Muscle of back (tissue), 11 donors: Measurements from ENCODE around the gene HMX1. TPM values are rescaled to one million over a fixed set of nuclear protein-coding genes. Genes with fewer than 3 reads are reported as not detected.
A peak's percentile ranks its signal among the peaks of the same experiment; 100 is the strongest.

Experiments used
- DNase-seq, 3 donors: peaks; one replicate each; pipeline versions ENCODE4 v3.0.0 to v3.0.0-alpha.2; 2013
- polyA plus RNA-seq, 10 donors: library from polyadenylated mRNA; unstranded; fragments of 120-200 nt; gene quantifications; one replicate each; pipeline ENCODE4 v1.2.1, GENCODE V29; 2013; ENCODE audit not compliant: insufficient read length in 10 of 10

The HMX1 gene
- polyA plus RNA-seq, 10 donors, result 0.09 to 0.27 (median 0.17) TPM; not detected in 2

DNA sequence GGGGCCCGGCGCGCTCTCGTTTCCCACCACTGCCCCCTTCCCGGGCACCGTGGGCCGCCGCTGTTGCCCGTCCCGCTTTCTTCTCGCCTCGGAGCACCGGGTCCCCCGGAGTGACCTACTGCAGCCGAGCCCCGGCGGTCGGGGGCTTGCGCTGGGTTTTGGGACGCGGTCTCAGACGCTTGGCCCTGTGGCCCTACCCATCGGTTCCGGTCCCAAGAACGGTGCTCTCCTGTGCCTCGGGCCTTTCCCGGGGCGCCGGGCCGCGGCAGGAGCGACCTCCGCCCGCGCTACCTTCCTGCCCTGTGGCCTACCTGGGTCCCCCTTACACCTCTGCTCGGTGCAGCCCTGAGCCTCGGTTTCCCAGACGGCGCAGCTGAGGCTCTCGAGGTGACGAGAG is 21.6 kb upstream of the HMX1 start:
- no peak for DNase-seq

DNA sequence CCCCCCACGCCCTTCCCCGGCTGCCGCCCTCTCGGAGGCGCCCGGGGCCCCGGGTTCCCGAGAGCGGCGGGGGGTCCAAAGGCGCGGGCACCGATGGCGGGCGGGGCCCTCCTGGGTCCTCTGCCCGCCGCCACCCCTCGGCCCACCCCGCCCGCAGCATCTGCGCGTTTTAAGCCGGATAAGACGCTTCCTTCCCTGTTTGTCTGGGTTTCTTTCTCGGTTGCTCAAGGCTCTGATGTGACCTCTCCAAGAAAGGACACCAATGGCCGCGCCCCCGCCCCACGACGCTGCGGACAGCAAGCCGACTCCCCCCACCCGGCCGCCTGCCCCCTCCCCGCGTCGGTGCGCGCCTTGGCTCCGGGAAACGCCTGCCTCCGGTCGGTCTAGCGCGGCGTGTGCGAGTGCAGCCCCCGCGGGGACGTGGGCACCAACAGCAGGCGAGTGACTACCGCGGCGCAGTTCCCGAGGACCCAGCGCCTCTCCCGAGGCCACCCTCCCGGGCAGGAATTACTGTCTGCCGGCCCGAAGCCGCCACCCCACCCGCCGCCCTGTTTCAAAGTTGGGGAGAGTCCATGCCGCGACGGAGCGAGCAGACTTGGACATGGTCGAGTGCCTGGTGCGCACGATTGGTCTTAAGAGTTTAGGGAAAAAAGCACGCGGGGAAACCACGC is 21.1 kb upstream of the HMX1 start:
- DNase-seq, result peak in 1 of 3 donors; percentile 39

DNA sequence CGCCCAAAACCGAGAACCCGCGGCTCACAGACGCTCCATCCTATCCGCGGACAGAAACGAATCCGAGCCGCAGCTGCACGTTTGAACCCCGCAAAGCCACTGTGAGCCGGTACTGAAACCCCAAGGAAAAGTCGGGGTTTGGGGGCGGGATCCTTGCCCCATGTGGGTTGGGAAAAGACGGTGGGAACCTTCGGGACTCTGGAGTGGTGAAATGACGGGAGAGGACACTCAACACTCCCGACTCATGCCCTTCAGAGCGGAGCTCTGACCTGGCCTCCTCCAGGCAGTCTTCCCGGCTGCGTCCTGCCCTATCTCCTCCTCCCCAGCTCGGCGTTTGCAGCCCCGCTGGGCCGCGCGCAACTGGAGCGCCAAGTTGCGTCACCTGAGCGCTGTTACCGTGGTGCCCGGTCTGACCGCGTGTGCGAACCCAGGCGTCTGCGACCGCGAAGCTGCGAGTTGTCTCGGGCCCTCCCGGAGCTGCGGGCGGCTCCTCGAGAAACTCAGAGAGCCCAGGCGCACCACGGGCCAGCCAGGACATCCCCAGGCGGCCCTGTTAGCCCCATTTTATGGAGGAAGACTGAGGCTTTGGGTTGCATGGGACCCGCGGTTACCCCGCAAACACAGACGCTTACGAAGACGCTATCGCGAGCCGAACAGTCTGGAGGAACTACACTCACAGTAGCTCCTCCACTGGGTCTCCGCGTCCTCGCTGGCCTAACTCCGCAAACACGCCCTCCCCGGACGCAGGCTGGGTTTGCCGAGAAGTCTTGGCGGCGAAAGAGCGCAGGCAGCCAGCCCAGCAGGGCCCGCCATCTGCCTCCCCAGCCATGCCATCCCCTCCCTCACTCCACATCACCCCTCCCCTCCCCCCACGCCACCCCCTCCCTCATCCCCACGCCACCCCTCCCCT is 20.3 kb upstream of the HMX1 start:
- peak in 1 of 3 donors; percentile 50 for DNase-seq

DNA sequence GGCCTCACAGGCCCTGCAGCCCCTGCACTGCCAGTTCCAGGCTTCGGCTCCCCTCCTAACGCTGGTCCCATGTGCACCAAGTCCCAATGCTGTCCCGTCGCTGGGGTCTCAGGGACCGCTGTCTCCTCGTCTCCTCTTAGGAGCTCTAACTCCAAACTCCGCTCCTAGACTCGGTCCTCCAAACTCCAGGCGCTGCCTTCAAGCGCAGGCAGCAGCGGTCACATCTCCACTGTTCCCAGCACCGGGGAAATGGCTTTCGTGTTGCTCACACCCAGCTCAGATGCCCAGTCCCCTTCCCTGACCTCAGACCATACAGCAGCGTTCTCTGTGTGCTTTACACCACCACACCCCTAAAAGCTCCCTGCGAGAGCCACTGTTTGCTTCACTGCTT is 19.6 kb upstream of the HMX1 start:
- DNase-seq, result no peak

DNA sequence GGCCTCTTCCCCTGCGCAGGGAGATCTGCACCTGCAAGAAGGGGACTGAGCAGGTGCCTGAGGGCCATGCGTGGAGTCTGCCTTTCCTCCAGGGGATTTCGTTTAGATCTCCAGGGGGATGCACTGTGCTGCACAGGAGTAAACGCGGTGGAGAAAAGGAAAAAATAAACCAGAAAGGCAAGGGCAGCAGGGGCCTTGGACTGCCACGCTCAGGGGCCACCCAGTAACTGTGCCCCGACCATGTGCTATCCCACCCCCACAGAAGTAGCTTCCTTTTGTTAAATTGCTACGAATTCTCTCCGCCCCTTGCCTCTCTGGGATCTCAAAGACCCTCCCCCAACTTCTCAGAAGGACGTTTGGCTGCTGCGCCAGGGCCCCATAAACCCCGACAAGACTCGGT is 17.2 kb upstream of the HMX1 start:
- no peak for DNase-seq

DNA sequence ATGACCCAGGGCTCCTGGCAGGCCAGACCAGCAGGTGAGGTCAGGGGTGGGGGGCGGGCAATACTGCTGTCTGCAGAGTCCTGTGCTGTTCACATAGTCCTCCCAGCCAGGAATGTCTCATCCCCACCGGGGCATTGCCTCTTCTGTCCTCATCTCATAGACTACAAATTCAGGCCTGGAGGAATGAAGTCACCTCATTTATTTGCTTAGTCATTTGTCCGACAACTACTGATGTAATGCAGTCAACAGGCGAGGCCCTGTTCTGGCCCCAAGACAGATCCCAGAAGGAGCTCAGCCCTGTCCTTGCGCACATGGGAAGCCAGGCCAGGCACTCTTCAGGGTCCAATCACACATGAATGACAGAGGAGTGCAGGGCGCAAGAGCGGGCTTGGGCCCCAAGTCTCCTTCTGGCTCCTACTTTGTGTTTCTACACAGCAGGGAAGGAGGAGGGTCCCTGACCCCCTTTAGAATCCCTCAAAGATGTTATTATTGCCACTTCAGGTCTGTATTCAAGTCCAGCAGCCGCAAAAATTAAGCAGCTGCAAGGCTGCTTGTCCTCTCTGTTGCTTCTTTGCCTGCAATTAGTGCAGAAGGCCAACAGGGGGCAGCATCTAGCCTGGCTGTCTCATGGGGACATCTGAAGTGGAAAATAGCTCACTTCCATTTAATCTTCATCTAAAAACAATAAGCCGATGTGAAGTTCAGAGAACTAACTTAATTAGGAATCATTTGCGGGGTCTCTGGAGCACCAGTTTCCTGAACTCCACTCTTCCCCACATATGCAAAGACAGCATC is 15.2 kb upstream of the HMX1 start:
- DNase-seq, result no peak

DNA sequence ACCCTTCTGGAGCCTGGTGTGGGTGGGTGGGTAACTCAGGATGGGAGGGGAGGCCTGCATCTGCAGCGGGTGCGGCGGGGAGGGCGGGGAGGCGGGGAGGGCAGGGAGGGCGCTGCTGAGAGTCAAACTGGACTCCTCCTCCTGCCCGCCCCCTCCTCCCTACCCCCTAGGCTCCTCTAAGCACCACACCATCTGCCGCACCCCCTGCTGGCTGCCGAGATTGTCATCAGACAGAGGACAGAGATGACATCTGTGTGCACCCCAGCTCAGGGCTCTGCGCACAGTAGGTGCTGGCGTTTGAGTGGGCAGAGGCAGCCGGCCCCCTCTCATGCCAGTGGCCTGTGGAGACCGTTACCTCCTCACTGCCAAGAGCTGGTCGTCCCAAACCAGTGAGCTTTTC is 10.6 kb upstream of the HMX1 start:
- DNase-seq, result no peak

DNA sequence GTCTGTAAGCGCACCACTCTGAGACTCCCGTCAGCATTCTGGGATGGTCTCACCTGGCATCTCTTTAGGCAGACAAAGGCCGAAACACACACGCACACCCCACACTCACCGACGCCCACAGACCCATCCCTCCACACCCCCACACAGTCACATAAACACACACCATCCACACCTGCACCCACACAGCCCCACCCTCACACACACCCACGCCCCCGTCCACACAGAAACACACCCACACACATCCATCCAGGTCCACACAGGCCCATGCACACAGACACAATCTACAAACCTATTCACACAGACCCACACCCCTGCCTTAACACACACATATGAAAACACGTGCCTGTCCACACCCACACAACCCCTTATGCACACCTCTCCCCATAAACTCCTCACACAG is 9.2 kb upstream of the HMX1 start:
- DNase-seq, result no peak

DNA sequence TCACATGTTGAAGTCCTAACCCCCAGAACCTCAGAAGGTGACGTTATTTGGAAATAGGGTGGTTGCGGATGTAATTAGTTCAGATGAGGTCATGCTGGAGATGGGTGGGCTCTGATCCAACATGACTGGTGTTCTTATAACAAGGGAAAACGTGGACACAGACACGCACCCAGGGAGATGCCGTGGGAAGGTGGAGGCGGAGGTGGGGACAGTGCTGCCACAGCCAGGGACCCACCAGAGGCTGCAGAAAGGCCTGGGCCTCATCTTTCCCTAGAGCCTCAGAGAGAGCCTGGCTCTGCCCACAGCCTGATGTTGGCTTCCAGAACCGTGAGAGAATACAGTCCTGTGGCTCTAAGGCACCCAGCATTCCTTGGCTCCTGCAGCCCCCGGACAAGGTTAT is 7.9 kb upstream of the HMX1 start:
- no peak for DNase-seq

DNA sequence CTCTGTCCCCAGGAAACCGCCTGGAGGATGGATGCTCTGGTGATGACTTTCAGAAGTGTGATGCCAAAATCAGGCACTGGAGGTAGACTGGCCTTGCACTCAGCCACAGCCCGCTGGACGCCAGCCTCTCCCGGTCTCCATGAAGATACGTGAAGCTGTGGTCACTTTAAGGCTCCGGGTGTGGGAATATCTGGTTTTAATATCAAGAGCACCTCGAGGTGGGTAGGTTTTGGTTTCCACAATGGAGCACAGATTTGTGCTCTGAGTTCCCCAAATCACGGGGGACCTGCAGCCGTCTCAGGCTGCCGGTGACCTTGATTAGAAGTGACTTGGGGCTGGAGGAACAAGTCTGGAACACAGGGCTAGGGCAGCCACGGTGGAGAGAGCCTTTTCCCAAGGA is 6.8 kb upstream of the HMX1 start:
- no peak for DNase-seq

DNA sequence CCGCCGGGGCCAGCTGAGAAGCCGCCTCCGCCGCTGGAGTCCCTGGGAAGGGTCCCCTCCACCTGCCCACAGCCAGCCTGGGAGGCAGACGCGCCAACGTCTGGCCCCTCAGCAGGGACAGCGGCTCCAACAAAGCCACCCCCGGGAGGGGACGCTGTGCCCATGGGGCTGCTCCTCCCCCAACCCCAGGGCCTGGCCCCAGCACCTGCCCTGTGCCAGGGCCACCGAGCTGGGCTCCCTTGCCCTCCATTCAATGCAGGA is 6.1 kb upstream of the HMX1 start:
- DNase-seq, result no peak

DNA sequence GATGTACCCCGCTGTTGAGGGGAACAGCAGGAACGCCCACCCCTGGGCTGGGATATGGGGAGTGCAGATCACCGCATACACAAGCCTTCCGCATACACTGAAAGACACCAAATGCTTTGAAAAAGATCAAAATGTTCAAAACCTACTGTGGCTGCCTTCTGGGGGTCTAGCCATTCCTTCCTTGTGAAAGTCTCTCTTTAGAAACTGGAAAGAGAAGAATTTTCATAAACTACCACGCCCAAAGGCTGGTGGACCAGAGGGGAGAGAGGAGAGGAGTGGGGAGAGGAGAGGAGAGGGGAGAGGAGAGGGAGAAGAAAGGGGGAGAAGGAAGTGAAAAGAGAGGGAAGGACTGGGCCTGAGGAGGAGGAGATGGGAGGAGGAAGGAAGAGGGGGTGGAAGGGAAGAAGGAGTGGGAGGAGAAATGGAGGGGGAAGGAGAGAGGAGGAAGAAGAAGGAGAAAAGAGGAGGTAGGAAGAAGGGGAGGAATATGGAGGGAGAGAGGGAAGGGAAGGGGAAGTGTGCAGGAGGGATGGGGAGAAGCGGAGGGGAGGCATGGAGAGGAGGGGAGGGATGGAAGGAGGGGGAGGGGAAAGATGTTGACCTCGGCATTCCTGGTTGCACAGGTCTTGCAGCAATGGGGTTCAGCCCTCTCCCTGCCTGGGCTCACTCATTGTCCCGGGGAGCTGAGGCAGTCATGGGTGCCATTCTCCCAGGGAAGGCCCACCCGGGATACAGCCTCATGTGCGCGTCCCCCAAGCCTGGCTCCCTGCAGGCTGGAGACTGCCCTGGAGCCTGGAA is 5.5 kb upstream of the HMX1 start:
- no peak for DNase-seq

DNA sequence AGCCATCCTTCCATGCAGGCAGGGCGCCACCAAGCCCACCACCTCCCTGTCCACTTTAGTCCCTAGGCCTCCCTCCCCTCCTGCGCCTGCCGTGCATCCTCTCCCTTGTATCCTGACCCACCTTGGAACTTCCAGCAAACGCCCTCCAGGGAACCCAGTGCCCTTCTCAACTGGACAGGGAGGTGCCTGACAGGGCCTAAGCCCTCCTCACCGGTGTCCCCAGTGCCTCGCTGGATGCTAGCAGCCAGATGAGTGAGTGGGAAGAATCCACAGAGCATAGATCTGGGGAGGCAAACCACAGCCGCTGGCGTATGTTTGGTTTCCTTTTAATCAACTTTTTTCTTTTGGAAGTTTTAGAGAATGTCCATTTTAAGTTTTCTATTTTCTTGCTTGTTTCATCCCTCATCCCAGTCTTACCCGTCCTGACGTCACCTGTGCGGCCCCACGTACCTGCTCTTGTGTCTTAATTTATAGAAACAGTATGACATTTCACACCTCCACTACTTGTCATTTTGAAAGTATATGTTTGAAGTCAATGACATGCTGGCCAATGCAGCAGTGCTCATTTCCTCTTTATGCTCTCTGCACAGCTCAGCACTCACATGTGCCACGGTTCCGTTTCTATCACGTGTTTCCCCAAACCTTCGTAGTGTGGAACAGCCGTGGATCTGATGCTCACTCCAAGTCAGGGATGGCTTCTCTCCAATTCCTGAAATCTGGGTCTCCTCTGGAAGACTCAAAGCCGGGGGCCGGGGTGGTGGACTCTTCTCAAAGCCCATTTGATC is 3.4 kb upstream of the HMX1 start:
- DNase-seq, result no peak

DNA sequence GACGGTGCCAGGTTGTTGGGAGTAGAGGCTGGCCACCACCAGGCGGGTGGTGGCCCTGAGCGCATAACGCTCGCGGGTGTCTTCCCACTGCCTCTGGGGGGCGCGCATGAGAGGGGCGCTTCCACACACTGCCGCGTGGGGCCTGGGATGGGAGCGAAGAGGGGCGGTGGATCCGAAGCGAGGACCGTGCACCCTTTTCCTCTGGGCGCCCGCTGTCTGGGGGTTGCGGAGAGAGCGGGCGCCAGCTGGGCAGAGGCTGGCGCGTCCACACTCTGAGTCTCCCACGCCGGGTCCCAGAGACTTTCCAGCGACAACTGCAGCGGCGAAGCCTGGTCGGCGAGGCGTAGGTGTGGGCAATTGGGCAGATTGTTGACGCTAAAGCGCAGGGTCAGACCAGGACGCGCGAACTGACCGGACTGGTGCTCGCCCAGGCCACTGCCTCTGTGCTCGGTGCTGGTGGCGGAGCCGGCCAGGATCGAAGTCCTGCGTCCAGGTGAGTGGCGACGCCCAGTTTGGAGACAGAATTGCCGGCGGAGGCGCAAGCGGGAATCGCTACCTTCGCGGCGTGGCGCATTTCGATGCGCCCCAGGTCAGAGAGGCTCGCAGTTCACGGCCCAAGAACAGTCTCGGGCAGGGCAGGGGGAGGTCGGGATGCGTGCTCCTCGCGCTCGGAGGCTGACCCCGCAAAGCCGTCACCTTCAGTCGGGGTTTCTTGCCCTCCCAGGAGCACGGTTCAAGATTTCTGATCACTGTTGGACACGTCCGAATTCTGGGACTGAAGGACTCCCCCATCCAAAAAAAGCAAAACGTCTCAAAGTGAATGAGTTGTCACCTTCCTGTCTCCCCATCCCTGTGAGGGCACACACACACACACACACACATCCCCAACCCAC is 2.6 kb upstream of the HMX1 start:
- no peak for DNase-seq

DNA sequence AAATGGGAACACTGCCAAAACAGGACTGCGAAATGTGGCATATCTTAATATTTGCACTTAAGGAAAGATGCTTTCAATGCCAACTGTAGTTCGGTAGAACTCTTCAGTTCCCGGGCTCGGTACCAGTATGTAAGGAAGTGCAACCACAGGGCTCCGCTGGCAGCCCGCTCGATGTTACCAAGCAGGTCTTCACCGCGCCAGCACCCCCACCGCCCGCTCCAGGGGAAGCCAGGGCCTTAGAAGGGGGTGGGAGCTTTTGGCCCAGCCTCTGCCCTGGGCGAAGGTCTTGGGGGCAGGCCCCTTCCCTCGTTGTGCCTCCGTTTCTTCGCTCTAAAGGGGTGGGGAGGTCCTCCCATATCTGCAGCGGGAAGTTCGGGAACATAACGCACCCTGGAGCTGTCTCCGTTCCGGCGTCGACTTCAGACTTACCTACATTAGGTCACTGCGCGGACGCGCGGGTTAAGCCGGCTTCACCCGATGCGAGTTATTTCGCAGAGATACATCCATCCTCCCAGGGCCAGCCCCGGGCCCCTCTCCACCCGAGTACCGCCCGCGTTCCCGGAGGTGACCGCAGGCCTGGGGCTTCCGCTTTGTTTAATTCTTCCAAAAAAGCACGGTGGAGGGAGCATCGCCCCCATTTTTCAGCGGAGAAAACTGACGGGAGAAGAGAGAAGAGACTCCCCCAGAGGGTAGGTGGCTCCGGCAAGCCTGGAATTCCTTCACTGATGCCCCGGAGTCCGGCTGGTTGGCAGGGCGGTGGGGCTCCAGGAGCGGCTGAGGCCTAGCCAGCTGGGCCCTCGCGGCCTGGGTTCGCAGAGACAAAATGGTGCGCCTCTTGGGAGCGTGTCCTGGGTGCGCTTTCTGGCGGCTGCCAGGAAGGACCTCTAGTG is 1.0 kb upstream of the HMX1 start:
- DNase-seq, result no peak

DNA sequence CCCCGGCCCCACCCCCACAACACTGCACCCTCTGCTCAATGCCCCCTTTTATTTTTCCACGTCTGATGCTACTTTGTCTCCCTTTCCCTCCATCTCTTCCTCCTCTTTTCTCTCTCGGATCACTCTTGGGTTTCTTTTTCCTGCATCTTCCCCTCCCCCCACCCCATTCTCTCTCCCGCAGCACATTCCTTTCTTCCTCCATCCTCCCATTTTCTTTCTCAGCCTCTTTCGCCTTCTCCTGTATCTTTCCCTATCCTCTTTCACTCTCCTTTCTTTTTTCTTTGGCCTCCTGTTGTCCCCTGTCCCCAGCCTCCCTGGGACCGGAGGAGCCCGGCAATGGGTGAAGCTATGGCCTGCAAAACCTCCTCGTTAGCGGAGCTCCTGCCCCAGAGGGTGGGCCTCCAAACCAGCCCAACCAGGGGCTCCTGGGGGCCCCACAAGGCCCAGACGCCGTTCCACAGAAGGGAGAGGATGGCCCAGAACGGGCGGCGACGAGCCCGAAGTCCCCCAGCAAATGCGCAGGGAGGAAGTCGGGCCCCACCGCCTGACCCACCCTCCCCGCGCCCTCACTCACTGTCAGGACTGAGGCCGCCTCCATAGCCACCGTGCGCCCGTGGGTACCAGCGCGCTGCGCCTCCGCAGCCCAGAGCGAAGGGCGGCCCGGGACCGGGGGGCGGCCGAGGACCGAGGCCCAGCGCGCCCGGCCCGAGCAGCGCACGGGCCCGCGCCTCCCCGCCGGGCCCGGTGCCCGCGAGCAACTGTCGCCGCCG is 807 bp downstream of the HMX1 start:
- DNase-seq, result peak in 1 of 3 donors; percentile 12

DNA sequence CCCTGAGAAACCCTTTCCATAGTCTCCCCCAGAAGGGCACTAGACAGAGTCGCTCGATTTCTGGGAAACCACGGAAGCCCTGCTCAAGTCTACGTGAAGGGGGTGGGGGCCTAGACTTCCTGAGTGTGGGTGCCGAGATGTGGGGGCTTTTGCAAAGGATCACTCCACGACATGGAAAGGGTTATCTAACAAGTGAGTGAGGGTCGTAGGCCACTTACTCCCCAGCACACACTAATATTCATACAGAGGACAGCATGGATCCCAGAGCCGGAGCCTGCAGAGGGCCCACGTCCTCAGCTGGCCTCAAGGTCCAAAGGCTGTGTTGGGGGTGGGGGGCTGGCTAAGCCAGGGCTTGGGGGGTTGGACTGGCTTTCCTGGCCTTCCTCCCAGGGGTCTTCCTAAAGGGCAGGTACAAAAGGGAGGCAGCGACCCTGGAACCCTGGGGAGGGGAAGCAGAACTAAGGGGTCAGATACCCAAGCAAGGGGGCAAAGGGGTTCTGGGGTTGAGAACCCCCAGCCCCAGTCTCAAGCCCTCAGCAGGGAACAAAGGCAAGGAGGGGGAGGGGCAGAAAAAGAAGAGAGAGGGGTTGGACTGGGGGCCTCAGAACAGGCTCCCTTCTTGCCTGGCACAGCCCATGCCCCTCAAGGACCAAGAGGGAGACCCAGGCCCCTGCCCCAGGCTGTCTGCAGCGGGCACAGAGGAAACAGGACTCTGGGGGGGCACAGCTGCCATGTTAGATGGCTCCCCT is 1.6 kb downstream of the HMX1 start:
- DNase-seq, result no peak
